Measurements from ENCODE around the gene COL4A6. TPM values are rescaled to one million over a fixed set of nuclear protein-coding genes. Genes with fewer than 3 reads are reported as not detected.
"Not testable (repeated sequence)": the region's sequence is repeated elsewhere in the genome, so short reads cannot be mapped to it uniquely, and the experiment has no call there.

COL4A6 gene
- not detected for total RNA-seq

DNA sequence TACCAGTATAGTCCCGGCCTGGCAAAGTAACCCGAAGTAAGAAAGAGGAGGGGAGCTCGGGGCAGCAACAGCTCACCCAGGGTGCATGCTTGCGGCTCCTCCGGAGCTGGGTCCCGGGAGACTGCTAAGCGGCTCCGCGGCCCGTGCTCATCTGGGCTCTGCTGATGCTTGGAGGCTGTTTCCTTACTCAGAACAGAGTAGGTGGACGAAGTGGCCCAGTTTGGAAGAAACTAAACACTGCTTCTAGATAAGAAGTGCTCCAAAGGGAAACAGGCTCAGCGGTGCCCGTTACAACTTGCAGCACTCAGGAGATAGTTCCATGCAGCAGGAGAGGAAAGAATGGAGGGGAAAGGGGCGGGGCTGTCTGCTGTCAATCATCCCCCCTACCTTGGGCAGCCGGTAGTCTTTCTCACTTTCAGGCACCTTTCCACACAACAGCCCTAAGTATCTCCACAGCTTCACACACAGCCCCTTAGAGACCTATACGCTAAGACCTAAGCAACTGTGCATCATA lies at the start of gene COL4A6:
TSS of gene COL4A6 (minus strand) at position 313 of the 514 bp plus-strand sequence. CDS start at position 87, 226 bp downstream.
- CTCF ChIA-PET, result no interaction called here
- TF ChIP-seq, protein P1, sequence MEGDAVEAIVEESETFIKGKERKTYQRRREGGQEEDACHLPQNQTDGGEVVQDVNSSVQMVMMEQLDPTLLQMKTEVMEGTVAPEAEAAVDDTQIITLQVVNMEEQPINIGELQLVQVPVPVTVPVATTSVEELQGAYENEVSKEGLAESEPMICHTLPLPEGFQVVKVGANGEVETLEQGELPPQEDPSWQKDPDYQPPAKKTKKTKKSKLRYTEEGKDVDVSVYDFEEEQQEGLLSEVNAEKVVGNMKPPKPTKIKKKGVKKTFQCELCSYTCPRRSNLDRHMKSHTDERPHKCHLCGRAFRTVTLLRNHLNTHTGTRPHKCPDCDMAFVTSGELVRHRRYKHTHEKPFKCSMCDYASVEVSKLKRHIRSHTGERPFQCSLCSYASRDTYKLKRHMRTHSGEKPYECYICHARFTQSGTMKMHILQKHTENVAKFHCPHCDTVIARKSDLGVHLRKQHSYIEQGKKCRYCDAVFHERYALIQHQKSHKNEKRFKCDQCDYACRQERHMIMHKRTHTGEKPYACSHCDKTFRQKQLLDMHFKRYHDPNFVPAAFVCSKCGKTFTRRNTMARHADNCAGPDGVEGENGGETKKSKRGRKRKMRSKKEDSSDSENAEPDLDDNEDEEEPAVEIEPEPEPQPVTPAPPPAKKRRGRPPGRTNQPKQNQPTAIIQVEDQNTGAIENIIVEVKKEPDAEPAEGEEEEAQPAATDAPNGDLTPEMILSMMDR (IDR thresholded peaks at IDR 0.05), result no peak
- ATAC-seq, result no peak
- H3K4me1 Mint-ChIP-seq (ENCODE audit: low read depth), result peaks cover 6% of the 10 kb centered on the region
- POLR2A ChIA-PET, result no interaction called here
- no peak within 1 kb of the TSS for H3K27ac Mint-ChIP-seq
- peaks cover 28% of the 10 kb centered on the region for H3K27me3 Mint-ChIP-seq
- H3K9me3 Mint-ChIP-seq, result no peaks in the 10 kb centered on the region
- H3K36me3 Mint-ChIP-seq (ENCODE audit: low read depth), result no peaks in the 10 kb centered on the region
- no peak within 1 kb of the TSS for H3K4me3 Mint-ChIP-seq
- intact Hi-C loops (cut with micrococcal nuclease), result no loop called here
- DNase-seq, result no peak

DNA sequence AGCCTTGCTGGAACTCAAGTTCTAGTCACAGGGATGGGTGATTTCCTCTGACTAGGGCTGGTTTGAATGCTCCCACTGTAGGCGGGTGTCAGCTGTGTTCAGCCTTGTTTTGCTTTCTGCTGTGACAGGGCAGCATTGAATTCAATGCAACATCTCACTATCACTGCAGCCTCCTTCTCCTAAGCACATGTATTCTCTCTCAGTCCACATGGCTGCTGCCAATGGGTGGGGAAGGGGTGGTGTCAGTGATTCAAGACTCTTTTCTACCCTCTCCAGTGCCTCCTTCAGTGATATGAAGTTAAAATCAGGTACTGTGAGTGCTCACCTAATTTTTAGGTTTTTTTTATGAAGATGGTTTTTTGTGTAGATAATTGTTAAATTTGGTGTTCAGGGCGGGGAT lies 47.7 kb upstream of the COL4A6 start:
- intact Hi-C loops (cut with micrococcal nuclease), result no loop called here
- no peaks in the 10 kb centered on the region for H3K36me3 Mint-ChIP-seq (ENCODE audit: low read depth)
- ATAC-seq (no peak), DNase-seq (no peak)
- no peaks in the 10 kb centered on the region for H3K4me1 Mint-ChIP-seq (ENCODE audit: low read depth)
- no peaks in the 10 kb centered on the region for H3K9me3 Mint-ChIP-seq
- ChIA-PET CTCF (no interaction called here), POLR2A (no interaction called here)
- H3K27ac Mint-ChIP-seq, result no peak overlapping the region
- H3K27me3 Mint-ChIP-seq, result no peaks in the 10 kb centered on the region
- H3K4me3 Mint-ChIP-seq, result no peak overlapping the region
- TF ChIP-seq, protein P1 (IDR thresholded peaks at IDR 0.05), result no peak

DNA sequence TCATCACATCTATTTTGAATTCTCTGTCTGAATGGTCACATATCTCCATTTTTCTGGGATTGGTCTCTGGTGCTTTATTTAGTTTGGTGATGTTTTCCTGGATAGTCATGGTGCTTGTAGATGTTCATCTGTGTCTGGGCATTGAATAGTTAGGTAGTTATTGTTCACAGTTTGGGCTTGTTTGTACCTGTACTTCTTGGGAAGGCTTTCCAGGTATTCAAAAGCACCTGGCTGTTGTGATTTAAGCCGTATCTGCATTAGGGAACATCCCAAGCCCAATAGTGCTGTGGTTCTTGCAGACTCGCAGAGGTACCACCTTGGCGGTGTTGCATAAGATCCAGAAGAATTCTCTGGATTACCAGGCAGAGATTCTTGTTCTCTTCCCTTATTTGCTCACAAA lies 46.0 kb upstream of the COL4A6 start:
- no peak for DNase-seq
- ChIA-PET POLR2A (no interaction called here), CTCF (no interaction called here)
- intact Hi-C loops (cut with micrococcal nuclease), result no loop called here
- H3K4me1 Mint-ChIP-seq (ENCODE audit: low read depth), result no peaks in the 10 kb centered on the region
- no peaks in the 10 kb centered on the region for H3K9me3 Mint-ChIP-seq
- H3K4me3 Mint-ChIP-seq, result no peak overlapping the region
- ATAC-seq, result no peak
- no peaks in the 10 kb centered on the region for H3K36me3 Mint-ChIP-seq (ENCODE audit: low read depth)
- TF ChIP-seq, protein P1 (IDR thresholded peaks at IDR 0.05), result no peak
- H3K27ac Mint-ChIP-seq, result no peak overlapping the region
- H3K27me3 Mint-ChIP-seq, result no peaks in the 10 kb centered on the region

DNA sequence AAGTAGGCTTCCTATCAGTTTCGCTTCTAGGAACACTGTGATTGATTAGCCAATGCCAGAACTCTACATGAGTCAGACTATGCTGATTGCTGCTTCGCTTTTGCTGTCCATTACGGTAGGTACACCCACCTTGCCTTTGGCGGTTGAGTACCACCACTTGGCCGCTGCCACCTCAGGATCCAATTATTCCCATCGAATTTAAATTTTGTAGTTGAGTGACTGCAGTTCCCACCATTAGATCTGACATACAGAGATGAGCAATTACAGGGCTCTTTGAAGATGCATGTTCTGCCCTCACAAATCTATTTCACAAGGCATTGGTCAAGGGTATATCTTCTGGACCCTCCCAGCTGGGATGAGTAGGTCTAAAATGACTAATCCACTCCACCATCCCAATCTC lies 43.3 kb upstream of the COL4A6 start:
- H3K27me3 Mint-ChIP-seq; DNase-seq; intact Hi-C loops (cut with micrococcal nuclease); POLR2A ChIA-PET; H3K4me1 Mint-ChIP-seq (ENCODE audit: low read depth); CTCF ChIA-PET; H3K4me3 Mint-ChIP-seq; H3K36me3 Mint-ChIP-seq (ENCODE audit: low read depth); ATAC-seq; H3K27ac Mint-ChIP-seq; H3K9me3 Mint-ChIP-seq: not testable (repeated sequence)

- ChIA-PET POLR2A (interaction anchor here (0.5 kb wide), 1 partner anchor 146 kb away, joined by 4 read pairs; no protein-coding TSS in a partner anchor), CTCF (no interaction called here)
- H3K4me1 Mint-ChIP-seq (ENCODE audit: low read depth), result no peaks in the 10 kb centered on the region
- no peak overlapping the region for H3K4me3 Mint-ChIP-seq
- intact Hi-C loops (cut with micrococcal nuclease), result no loop called here
- ATAC-seq (no peak), DNase-seq (no peak)
- H3K27ac Mint-ChIP-seq, result no peak overlapping the region
- no peaks in the 10 kb centered on the region for H3K9me3 Mint-ChIP-seq
- H3K27me3 Mint-ChIP-seq, result no peaks in the 10 kb centered on the region
- H3K36me3 Mint-ChIP-seq (ENCODE audit: low read depth), result no peaks in the 10 kb centered on the region
- TF ChIP-seq, protein P1 (IDR thresholded peaks at IDR 0.05), result no peak
These were observed 35.8 kb upstream of the COL4A6 start for GRCh38 chrX:108473979-108474378.

DNA sequence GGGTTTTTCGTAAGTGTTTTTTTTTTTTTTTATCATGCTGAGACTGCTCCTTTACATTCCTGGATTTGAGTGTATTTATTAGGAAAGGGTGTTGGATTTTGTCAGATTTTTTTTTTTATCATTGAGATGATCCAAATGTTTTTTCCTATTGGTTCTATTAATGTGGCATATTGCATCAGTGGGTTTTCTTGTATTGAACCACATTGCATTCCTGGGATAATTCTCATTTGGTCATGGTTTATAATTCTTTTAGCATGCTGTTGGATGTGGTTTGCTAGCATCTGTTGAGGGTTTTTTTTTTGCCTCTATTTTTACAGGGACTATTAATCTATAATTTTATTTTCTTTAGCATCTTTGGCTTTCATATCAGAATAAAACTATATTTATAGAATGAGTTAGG lies 30.3 kb upstream of the COL4A6 start:
- no peaks in the 10 kb centered on the region for H3K4me1 Mint-ChIP-seq (ENCODE audit: low read depth)
- POLR2A ChIA-PET, result no interaction called here
- CTCF ChIA-PET, result no interaction called here

More for the DNA sequence above, 30.3 kb upstream of the COL4A6 start:
- Mint-ChIP-seq H3K27me3 (no peaks in the 10 kb centered on the region), H3K9me3 (no peaks in the 10 kb centered on the region), H3K27ac (no peak overlapping the region), H3K4me3 (no peak overlapping the region), H3K36me3 (ENCODE audit: low read depth) (no peaks in the 10 kb centered on the region)
- TF ChIP-seq, protein P1 (IDR thresholded peaks at IDR 0.05), result no peak
- no peak for ATAC-seq
- no peak for DNase-seq
- intact Hi-C loops (cut with micrococcal nuclease), result no loop called here

Measured in activated CD8-positive, alpha-beta T cell treated with anti-CD3 and anti-CD28 coated beads for 36 hours (primary cell).